Measurements from ENCODE around the gene GTSE1.

Gene GTSE1

DNA sequence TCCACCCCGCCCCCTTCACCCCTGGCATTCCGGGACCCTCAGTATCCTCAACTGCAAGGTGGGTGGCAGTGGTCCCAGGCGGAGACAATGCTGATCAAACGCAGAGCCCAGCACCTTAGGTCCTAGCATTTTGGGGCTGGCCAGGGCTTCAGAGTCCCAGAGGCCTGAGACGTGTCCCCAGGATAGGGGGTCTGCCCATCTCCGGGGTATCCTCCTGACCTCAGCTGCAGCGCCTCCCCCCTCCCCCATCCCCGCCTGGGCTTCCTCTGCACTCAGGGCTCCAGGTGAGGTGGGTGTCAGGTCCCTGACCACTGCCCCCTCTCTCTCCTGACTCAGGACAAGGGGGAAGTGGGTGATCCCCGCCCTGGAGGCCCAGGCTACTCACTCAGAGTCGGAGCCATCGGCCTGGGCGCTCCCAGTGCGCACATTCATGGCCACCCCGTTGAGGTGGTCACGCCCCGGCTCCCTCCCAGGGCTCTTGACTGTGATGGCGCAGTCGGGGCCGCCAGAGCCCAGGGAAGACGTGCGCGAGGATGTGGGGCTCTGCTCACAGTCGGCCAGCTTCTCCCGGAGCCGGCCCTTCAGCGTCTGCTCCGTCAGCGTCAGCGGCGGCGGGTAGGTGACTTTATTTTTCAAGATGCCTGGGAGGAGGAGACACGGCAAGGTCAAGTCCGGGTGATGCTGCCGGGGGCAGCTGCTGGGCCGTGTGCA, 67.1 kb downstream of the GTSE1 start:
- 94 to 95% methylated on average over 35 of the region's 35 CpGs for WGBS, 2 experiments

DNA sequence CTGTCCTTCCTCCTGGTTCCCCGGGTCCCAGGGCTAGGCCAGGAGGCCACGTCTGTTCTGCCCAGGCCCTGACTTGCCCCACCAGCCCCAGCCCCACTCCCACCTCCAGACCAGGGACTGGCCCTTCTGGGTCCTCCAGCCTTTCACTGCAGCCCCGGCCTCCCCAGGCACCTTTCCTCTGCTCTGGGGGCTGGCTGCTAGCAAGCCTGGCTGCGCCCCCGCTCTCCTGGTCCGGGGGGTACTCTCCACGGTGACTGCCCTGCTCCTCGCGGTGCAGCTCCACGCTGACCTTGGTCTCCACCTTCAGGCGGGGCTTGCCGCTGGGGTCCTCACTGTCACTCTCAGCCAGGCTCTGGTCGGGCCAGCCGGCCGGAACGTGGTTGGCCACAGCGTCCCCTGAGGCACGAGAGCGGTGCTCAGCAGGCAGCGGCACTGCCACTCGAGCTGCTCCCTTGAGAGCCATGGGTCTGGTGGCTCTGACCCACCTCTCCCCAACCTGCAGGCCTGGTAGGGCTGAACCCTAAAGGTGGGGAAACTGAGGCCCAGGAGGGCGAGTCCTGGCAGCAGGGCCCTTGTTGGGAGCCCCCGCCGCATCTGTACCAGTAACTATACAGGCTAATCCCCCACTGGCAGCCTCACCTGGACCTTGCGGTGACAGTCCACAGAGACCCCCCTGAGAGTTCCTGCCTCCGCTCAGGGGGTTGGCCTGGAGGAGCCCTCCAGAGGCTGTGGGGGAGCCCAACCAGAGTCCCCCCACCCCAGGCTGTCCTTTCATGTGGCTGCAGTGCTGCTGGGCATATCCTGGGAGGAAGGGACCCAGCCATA, 67.9 kb downstream of the GTSE1 start:
- Histone ChIP-seq H3K4me1 (ENCODE audit: control insufficient read depth, insufficient read depth, low read length) (no peaks in the 10 kb centered on the region), H3K36me3 (ENCODE audit: control insufficient read depth, insufficient read depth, low read length) (peaks cover 10% of the 10 kb centered on the region), H3K4me3 (ENCODE audit: insufficient read depth, low read depth, low read length) (no peak overlapping the region), H3K27ac (ENCODE audit: insufficient read depth, low read depth, low read length, poor library complexity, severe bottlenecking) (no peak overlapping the region), H3K9me3 (ENCODE audit: control insufficient read depth, low read length) (no peaks in the 10 kb centered on the region), H3K27me3 (ENCODE audit: control insufficient read depth, insufficient read depth, low read length, poor library complexity, severe bottlenecking) (no peaks in the 10 kb centered on the region)
- 90 to 92% methylated on average over 26 of the region's 26 CpGs for WGBS, 2 experiments

More for the DNA sequence above, 67.1 kb downstream of the GTSE1 start:
- H3K4me1 ChIP-seq (ENCODE audit: control insufficient read depth, insufficient read depth, low read length), result no peaks in the 10 kb centered on the region
- H3K4me3 ChIP-seq (ENCODE audit: insufficient read depth, low read depth, low read length), result no peak overlapping the region
- H3K36me3 ChIP-seq (ENCODE audit: control insufficient read depth, insufficient read depth, low read length), result peaks cover 10% of the 10 kb centered on the region
- H3K27ac ChIP-seq (ENCODE audit: insufficient read depth, low read depth, low read length, poor library complexity, severe bottlenecking), result no peak overlapping the region
- no peaks in the 10 kb centered on the region for H3K9me3 ChIP-seq (ENCODE audit: control insufficient read depth, low read length)
- no peaks in the 10 kb centered on the region for H3K27me3 ChIP-seq (ENCODE audit: control insufficient read depth, insufficient read depth, low read length, poor library complexity, severe bottlenecking)

DNA sequence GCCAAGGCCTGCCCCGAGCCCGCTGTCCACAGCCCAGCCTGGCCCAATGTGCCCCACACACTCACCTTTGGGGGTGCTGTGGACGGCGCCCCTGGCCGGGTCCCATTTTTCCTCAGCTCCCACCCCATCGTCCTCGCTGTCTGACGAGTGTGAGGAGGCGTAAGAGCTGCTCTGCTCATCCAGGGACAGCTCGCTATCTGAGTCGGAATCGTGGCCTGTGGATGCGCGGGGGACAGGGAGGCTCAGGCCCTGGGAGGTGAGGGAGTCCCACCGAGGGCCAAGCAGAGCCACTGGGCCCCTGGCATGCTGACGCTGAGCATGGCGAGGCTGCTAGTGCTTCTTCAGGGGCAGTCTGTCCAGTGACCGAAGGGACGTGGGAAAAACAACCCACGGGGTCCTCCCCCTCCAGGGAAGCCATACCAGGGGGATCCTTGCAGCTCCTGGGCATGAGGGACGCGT, 68.5 kb downstream of the GTSE1 start:
- Histone ChIP-seq H3K9me3 (ENCODE audit: control insufficient read depth, low read length) (no peaks in the 10 kb centered on the region), H3K27ac (ENCODE audit: insufficient read depth, low read depth, low read length, poor library complexity, severe bottlenecking) (no peak overlapping the region), H3K36me3 (ENCODE audit: control insufficient read depth, insufficient read depth, low read length) (peaks cover 10% of the 10 kb centered on the region), H3K4me1 (ENCODE audit: control insufficient read depth, insufficient read depth, low read length) (no peaks in the 10 kb centered on the region), H3K4me3 (ENCODE audit: insufficient read depth, low read depth, low read length) (no peak overlapping the region), H3K27me3 (ENCODE audit: control insufficient read depth, insufficient read depth, low read length, poor library complexity, severe bottlenecking) (no peaks in the 10 kb centered on the region)
- WGBS, 2 experiments, result 93 to 95% methylated on average over 22 of the region's 22 CpGs

GRCh38 chr22:46366327-46366731, 69.7 kb downstream of the GTSE1 start:
- H3K36me3 ChIP-seq (ENCODE audit: control insufficient read depth, insufficient read depth, low read length), result peaks cover 7% of the 10 kb centered on the region
- H3K4me3 ChIP-seq (ENCODE audit: insufficient read depth, low read depth, low read length), result no peak overlapping the region
- no peak overlapping the region for H3K27ac ChIP-seq (ENCODE audit: insufficient read depth, low read depth, low read length, poor library complexity, severe bottlenecking)
- no peaks in the 10 kb centered on the region for H3K27me3 ChIP-seq (ENCODE audit: control insufficient read depth, insufficient read depth, low read length, poor library complexity, severe bottlenecking)
- H3K9me3 ChIP-seq (ENCODE audit: control insufficient read depth, low read length), result no peaks in the 10 kb centered on the region
- no peaks in the 10 kb centered on the region for H3K4me1 ChIP-seq (ENCODE audit: control insufficient read depth, insufficient read depth, low read length)
- 84 to 86% methylated on average over 19 of the region's 19 CpGs for WGBS, 2 experiments

DNA sequence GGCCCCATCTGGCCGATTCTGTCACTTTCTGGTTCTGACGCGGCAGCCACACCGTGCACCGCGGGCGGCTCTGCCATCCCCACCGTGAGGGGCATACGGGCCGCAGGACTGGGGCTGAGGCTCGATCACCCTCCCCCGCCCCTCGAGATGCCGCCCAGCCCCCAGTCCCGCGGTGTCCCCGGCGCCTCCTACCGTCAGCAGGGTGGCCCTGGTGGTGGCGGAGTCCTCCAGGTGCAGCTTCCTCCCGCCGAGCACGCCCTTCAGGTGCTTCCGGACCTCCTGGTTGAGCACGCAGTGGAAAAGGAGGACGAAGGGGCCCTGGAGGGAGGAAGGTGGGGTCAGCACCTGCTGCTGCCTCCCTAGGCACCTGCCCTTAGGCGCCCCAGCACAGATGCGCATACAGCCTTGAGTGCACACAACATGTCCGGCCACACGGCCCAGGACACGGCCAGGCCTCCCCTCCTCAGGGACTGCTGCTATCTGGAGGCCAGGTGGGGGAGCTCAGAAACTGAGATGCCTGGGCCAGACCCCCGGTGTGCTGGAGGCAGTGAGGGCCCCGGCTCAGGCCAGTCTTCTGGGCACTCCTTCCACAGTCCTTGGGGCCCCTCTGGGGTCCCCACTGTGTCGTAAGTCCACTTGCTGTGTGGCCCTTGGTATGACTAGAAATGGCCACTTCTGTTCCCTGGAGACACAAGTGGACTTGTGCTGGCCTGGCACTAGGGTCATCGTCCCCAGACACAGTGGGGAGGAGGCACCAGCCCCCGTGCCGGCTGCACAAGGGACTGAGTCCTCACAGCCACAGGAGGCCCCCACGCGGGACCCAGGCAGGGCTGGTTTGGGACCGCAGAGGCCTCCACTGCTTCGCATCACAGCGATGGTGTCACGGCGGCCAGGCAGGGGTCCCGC, 70.4 kb downstream of the GTSE1 start:
- Histone ChIP-seq H3K9me3 (ENCODE audit: control insufficient read depth, low read length) (no peaks in the 10 kb centered on the region), H3K27ac (ENCODE audit: insufficient read depth, low read depth, low read length, poor library complexity, severe bottlenecking) (no peak overlapping the region), H3K36me3 (ENCODE audit: control insufficient read depth, insufficient read depth, low read length) (peaks cover 7% of the 10 kb centered on the region), H3K4me1 (ENCODE audit: control insufficient read depth, insufficient read depth, low read length) (no peaks in the 10 kb centered on the region), H3K27me3 (ENCODE audit: control insufficient read depth, insufficient read depth, low read length, poor library complexity, severe bottlenecking) (no peaks in the 10 kb centered on the region), H3K4me3 (ENCODE audit: insufficient read depth, low read depth, low read length) (no peak overlapping the region)
- 75% methylated on average over 45 of the region's 45 CpGs for WGBS, 2 experiments

DNA sequence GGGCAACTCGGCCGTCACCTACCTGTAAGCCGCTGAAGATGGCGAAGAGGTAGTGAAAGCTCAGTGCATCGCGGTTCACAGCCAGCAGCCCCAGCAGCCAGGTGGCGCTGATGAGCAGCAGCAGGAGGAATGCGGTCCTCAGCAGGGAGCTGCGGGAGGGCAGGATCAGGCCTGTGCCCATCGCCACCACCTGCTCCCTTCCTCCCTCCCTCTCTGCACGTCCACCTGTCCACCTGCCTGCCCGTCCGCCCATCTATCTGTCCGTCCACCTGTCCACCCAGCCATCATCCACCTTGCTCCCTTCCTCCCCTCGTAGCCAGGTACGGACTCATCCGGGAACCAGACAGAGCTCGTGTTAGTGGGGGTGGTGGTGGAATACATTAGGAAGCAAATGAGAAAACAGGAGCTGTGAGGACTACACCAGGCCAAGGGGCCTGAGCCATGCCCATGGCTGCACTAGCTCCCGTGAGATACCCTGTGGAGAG, 71.1 kb downstream of the GTSE1 start:
- H3K27me3 ChIP-seq (ENCODE audit: control insufficient read depth, insufficient read depth, low read length, poor library complexity, severe bottlenecking), result no peaks in the 10 kb centered on the region
- H3K4me1 ChIP-seq (ENCODE audit: control insufficient read depth, insufficient read depth, low read length), result no peaks in the 10 kb centered on the region
- H3K9me3 ChIP-seq (ENCODE audit: control insufficient read depth, low read length), result no peaks in the 10 kb centered on the region
- whole genome bisulfite sequencing, 2 experiments, result 47 to 49% methylated on average over 19 of the region's 19 CpGs
- no peak overlapping the region for H3K27ac ChIP-seq (ENCODE audit: insufficient read depth, low read depth, low read length, poor library complexity, severe bottlenecking)
- peaks cover 5% of the 10 kb centered on the region for H3K36me3 ChIP-seq (ENCODE audit: control insufficient read depth, insufficient read depth, low read length)
- H3K4me3 ChIP-seq (ENCODE audit: insufficient read depth, low read depth, low read length), result no peak overlapping the region

- WGBS, 2 experiments, result 89 to 90% methylated on average over 12 of the region's 12 CpGs
- no peaks in the 10 kb centered on the region for H3K27me3 ChIP-seq (ENCODE audit: control insufficient read depth, insufficient read depth, low read length, poor library complexity, severe bottlenecking)
These were observed 71.8 kb downstream of the GTSE1 start for GRCh38 chr22:46368422-46368821.

GRCh38 chr22:46368871-46369715, 72.4 kb downstream of the GTSE1 start:
- H3K27me3 ChIP-seq (ENCODE audit: control insufficient read depth, insufficient read depth, low read length, poor library complexity, severe bottlenecking), result no peaks in the 10 kb centered on the region
- H3K36me3 ChIP-seq (ENCODE audit: control insufficient read depth, insufficient read depth, low read length), result peaks cover under 1% of the 10 kb centered on the region
- WGBS, 2 experiments, result 91% methylated on average over 31 of the region's 31 CpGs

More at GRCh38 chr22:46368422-46368821, 71.8 kb downstream of the GTSE1 start:
- Histone ChIP-seq H3K9me3 (ENCODE audit: control insufficient read depth, low read length) (no peaks in the 10 kb centered on the region), H3K4me3 (ENCODE audit: insufficient read depth, low read depth, low read length) (no peak overlapping the region), H3K36me3 (ENCODE audit: control insufficient read depth, insufficient read depth, low read length) (peaks cover 5% of the 10 kb centered on the region), H3K4me1 (ENCODE audit: control insufficient read depth, insufficient read depth, low read length) (no peaks in the 10 kb centered on the region), H3K27ac (ENCODE audit: insufficient read depth, low read depth, low read length, poor library complexity, severe bottlenecking) (no peak overlapping the region)

More at GRCh38 chr22:46368871-46369715, 72.4 kb downstream of the GTSE1 start:
- H3K4me1 ChIP-seq (ENCODE audit: control insufficient read depth, insufficient read depth, low read length), result no peaks in the 10 kb centered on the region
- H3K27ac ChIP-seq (ENCODE audit: insufficient read depth, low read depth, low read length, poor library complexity, severe bottlenecking), result no peak overlapping the region
- H3K9me3 ChIP-seq (ENCODE audit: control insufficient read depth, low read length), result no peaks in the 10 kb centered on the region
- no peak overlapping the region for H3K4me3 ChIP-seq (ENCODE audit: insufficient read depth, low read depth, low read length)
